ENCODE data around the gene TMEM222. TPM values are rescaled to one million over a fixed set of nuclear protein-coding genes. Genes with fewer than 3 reads are reported as not detected.

Gene TMEM222
- total and polyA plus RNA-seq, 3 experiments from 2014 or later, result 52.0 to 65.2 (median 54.9) TPM

- H3K9me3 ChIP-seq (ENCODE audit: low read length), result no peaks in the 10 kb centered on the region
- ChIA-PET POLR2A (no interaction called here), CTCF (interaction anchor here (0.9 to 4.0 kb wide), 5 partner anchors 11 to 88 kb away, joined by 3 to 21 read pairs (median 4); partner anchors contain the start of gene CD164L2)
- Mint-ChIP-seq H3K27me3 (no peaks in the 10 kb centered on the region), H3K9me3 (no peaks in the 10 kb centered on the region), H3K36me3 (peaks cover 0 to 38% (median 8%) of the 10 kb centered on the region in 3 donors), H3K27ac (peak overlapping the region in 1 of 8 donors; percentile 36), H3K4me3 (no peak overlapping the region), H3K4me1 (no peaks in the 10 kb centered on the region)
- no peak for DNase-seq
- no peaks in the 10 kb centered on the region for H3K27me3 ChIP-seq (ENCODE audit: insufficient read depth, low read length, poor library complexity, severe bottlenecking)
- H3K27ac ChIP-seq (ENCODE audit: low read depth, low read length), result no peak overlapping the region
- H3K4me3 ChIP-seq (ENCODE audit: low read length), result no peak overlapping the region
- H3K4me1 ChIP-seq (ENCODE audit: insufficient read depth, low read length), result no peaks in the 10 kb centered on the region
- no peaks in the 10 kb centered on the region for H3K36me3 ChIP-seq (ENCODE audit: insufficient read depth, low read length)
Measured at GRCh38 chr1:27307874-27308598, 13.9 kb upstream of the TMEM222 start.

DNA sequence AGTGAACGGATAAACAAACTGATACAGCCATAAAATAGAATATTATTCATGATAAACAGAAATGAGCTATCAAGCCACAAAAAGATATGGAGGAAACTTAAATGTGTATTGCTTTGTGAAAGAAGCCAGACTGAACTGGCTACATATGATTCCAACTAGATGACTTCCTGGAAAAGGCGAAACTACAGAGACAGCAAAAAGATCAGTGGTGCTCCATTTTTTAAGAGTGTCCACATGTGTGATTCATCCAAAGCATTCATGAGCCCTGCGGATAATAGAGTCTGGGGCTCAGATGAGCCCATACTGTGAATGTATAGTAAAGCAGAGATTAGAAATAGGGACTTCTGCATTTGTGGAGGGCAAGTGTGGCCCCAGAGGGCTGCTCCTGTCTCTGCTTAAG lies 7.8 kb upstream of the TMEM222 start:
- Histone ChIP-seq H3K4me1 (ENCODE audit: insufficient read depth, low read length) (no peaks in the 10 kb centered on the region), H3K4me3 (ENCODE audit: low read length) (no peak overlapping the region), H3K36me3 (ENCODE audit: insufficient read depth, low read length) (no peaks in the 10 kb centered on the region), H3K9me3 (ENCODE audit: low read length) (no peaks in the 10 kb centered on the region), H3K27me3 (ENCODE audit: insufficient read depth, low read length, poor library complexity, severe bottlenecking) (no peaks in the 10 kb centered on the region), H3K27ac (ENCODE audit: low read depth, low read length) (no peak overlapping the region)
- ChIA-PET POLR2A (no interaction called here), CTCF (interaction anchor here (1.0 to 1.8 kb wide), 2 partner anchors 14 to 18 kb away, joined by 3 to 7 read pairs; no protein-coding TSS in a partner anchor)
- H3K4me1 Mint-ChIP-seq, result no peaks in the 10 kb centered on the region
- H3K27me3 Mint-ChIP-seq, result no peaks in the 10 kb centered on the region
- H3K4me3 Mint-ChIP-seq, result no peak overlapping the region
- no peak for DNase-seq
- peak overlapping the region in 2 of 8 donors; percentile 33 to 49 for H3K27ac Mint-ChIP-seq
- no peaks in the 10 kb centered on the region for H3K9me3 Mint-ChIP-seq
- H3K36me3 Mint-ChIP-seq, result peaks cover 0 to 3% (median 0%) of the 10 kb centered on the region in 3 donors

- H3K4me3 Mint-ChIP-seq, result no peak overlapping the region
- H3K9me3 Mint-ChIP-seq, result no peaks in the 10 kb centered on the region
- POLR2A ChIA-PET, result no interaction called here
- Histone ChIP-seq H3K27me3 (ENCODE audit: insufficient read depth, low read length, poor library complexity, severe bottlenecking) (peaks cover 1% of the 10 kb centered on the region), H3K4me1 (ENCODE audit: insufficient read depth, low read length) (no peaks in the 10 kb centered on the region), H3K27ac (ENCODE audit: low read depth, low read length) (no peak overlapping the region), H3K36me3 (ENCODE audit: insufficient read depth, low read length) (no peaks in the 10 kb centered on the region), H3K4me3 (ENCODE audit: low read length) (no peak overlapping the region), H3K9me3 (ENCODE audit: low read length) (no peaks in the 10 kb centered on the region)
- peaks cover 0 to 3% (median 0%) of the 10 kb centered on the region in 3 donors for H3K36me3 Mint-ChIP-seq
- no peak overlapping the region for H3K27ac Mint-ChIP-seq
- CTCF ChIA-PET, result no interaction called here
- H3K4me1 Mint-ChIP-seq, result no peaks in the 10 kb centered on the region
- H3K27me3 Mint-ChIP-seq, result peaks cover 0 to 2% of the 10 kb centered on the region in 2 donors
- DNase-seq, result no peak
Measured at GRCh38 chr1:27314737-27315136, 7.2 kb upstream of the TMEM222 start.

DNA sequence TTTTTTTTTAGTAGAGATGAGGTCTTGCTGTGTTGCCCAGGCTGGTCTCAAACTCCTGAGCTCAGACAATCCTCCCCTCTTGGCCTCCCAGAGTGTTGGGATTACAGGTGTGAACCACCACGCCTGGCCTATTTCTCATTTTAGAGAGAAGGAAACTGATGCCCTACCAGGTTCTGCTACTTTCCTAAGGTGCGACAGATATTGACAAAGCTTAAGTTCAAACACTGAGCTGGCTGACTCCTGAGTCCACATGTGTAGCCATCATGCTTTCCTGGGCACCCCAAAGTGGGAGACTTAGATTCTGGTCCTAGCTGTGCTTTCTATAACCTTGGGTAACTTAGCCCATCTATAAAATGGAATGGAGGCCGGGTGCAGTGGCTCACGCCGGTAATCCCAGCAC lies 5.1 kb upstream of the TMEM222 start:
- Histone ChIP-seq H3K4me3 (ENCODE audit: low read length) (no peak overlapping the region), H3K4me1 (ENCODE audit: insufficient read depth, low read length) (peaks cover 7% of the 10 kb centered on the region), H3K9me3 (ENCODE audit: low read length) (no peaks in the 10 kb centered on the region), H3K27me3 (ENCODE audit: insufficient read depth, low read length, poor library complexity, severe bottlenecking) (peaks cover 9% of the 10 kb centered on the region), H3K27ac (ENCODE audit: low read depth, low read length) (no peak overlapping the region), H3K36me3 (ENCODE audit: insufficient read depth, low read length) (no peaks in the 10 kb centered on the region)
- CTCF ChIA-PET, result interaction anchor here (1.9 kb wide), 1 partner anchor 70 kb away, joined by 5 read pairs; no protein-coding TSS in a partner anchor
- no peak for DNase-seq
- Mint-ChIP-seq H3K27me3 (peaks cover 4% of the 10 kb centered on the region in 2 donors), H3K4me3 (no peak overlapping the region), H3K4me1 (peaks cover 3 to 8% (median 3%) of the 10 kb centered on the region in 3 donors), H3K9me3 (no peaks in the 10 kb centered on the region), H3K36me3 (no peaks in the 10 kb centered on the region), H3K27ac (no peak overlapping the region)
- POLR2A ChIA-PET, result no interaction called here

GRCh38 chr1:27318136-27318535 lies 3.8 kb upstream of the TMEM222 start:
- Mint-ChIP-seq H3K27me3 (peaks cover 4% of the 10 kb centered on the region in 2 donors), H3K9me3 (no peaks in the 10 kb centered on the region), H3K4me3 (no peak overlapping the region), H3K4me1 (peaks cover 11 to 21% (median 13%) of the 10 kb centered on the region in 3 donors), H3K36me3 (peaks cover 0 to 10% (median 0%) of the 10 kb centered on the region in 3 donors), H3K27ac (peak overlapping the region in 1 of 8 donors; percentile 9)
- ChIA-PET CTCF (interaction anchor here (1.0 to 2.0 kb wide), 4 partner anchors 18 to 68 kb away, joined by 3 to 8 read pairs (median 5); no protein-coding TSS in a partner anchor), POLR2A (interaction anchor here (0.6 kb wide), 2 partner anchors 28 to 400 kb away, joined by 3 read pairs; no protein-coding TSS in a partner anchor)
- Histone ChIP-seq H3K27ac (ENCODE audit: low read depth, low read length) (no peak overlapping the region), H3K27me3 (ENCODE audit: insufficient read depth, low read length, poor library complexity, severe bottlenecking) (peaks cover 9% of the 10 kb centered on the region), H3K9me3 (ENCODE audit: low read length) (no peaks in the 10 kb centered on the region), H3K4me3 (ENCODE audit: low read length) (no peak overlapping the region), H3K36me3 (ENCODE audit: insufficient read depth, low read length) (no peaks in the 10 kb centered on the region), H3K4me1 (ENCODE audit: insufficient read depth, low read length) (peaks cover 13% of the 10 kb centered on the region)
- DNase-seq, result no peak

DNA sequence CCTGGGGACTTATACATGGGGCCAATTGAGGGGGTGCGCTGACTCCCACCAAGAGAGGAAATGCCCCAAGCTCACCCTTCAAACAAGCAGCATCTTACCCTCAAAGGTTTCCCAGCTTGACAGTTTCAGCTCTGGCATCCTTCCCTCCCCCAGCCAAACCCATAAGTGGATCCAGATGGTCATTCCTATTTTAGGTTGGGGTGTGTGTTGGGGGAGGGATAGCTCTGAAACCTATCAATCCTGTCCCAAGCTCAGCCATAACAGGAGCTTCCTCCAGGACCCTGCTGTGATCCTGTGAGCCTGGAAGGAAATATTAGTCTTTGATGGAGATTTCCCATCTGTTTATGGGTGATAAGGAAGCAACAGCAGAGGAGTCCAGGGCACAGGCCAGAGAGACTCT lies 3.4 kb upstream of the TMEM222 start:
- no peaks in the 10 kb centered on the region for H3K9me3 Mint-ChIP-seq
- Histone ChIP-seq H3K4me1 (ENCODE audit: insufficient read depth, low read length) (peaks cover 18% of the 10 kb centered on the region), H3K36me3 (ENCODE audit: insufficient read depth, low read length) (no peaks in the 10 kb centered on the region), H3K27ac (ENCODE audit: low read depth, low read length) (no peak overlapping the region), H3K9me3 (ENCODE audit: low read length) (no peaks in the 10 kb centered on the region), H3K4me3 (ENCODE audit: low read length) (no peak overlapping the region), H3K27me3 (ENCODE audit: insufficient read depth, low read length, poor library complexity, severe bottlenecking) (peaks cover 9% of the 10 kb centered on the region)
- ChIA-PET CTCF (interaction anchor here (1.0 to 2.0 kb wide), 4 partner anchors 18 to 68 kb away, joined by 3 to 8 read pairs (median 5); no protein-coding TSS in a partner anchor), POLR2A (interaction anchor here (0.6 to 1.3 kb wide), 3 partner anchors 12 to 46 kb away, joined by 3 to 11 read pairs (median 3); no protein-coding TSS in a partner anchor)
- no peak for DNase-seq
- H3K36me3 Mint-ChIP-seq, result peaks cover 0 to 10% (median 0%) of the 10 kb centered on the region in 3 donors
- peaks cover 15 to 24% (median 18%) of the 10 kb centered on the region in 3 donors for H3K4me1 Mint-ChIP-seq
- no peak overlapping the region for H3K27ac Mint-ChIP-seq
- H3K4me3 Mint-ChIP-seq, result no peak overlapping the region
- H3K27me3 Mint-ChIP-seq, result peaks cover 4% of the 10 kb centered on the region in 2 donors

DNA sequence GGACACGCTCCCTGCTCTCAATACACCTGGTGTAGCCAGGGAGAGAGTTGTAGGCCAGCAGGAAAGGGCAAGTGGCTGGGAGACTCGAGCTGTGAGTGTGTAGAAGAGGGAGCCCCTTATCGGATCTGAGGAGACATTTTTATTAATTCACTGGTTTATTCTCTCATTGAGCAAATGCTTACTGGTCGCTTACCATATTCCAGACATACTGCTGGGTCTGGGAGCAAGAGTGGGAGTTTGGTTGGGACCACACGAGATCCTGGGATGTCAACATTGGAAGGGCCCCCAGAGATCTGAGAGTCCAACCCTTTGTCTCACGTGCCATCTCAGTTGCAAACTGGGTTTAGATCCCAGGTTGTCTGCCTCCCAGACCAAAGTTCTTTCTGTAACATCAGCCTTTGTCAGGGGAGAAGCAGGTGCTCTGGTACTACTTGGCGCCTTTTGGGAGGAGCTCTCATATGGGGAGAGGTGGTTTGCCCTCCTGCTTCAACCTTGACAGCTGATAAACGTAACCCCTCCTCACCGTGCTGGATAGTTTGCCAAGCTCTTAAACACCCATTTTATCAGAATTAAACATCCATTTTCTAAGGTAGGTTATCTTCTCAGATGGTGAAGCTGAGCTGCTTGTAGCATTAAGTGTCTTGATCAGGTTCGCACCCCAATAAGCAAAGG lies 742 bp downstream of the TMEM222 start:
- Mint-ChIP-seq H3K27ac (peak overlapping the region; percentile 82 to 97 (median 96)), H3K36me3 (peaks cover 0 to 45% (median 6%) of the 10 kb centered on the region in 3 donors), H3K4me1 (peaks cover 43 to 63% (median 54%) of the 10 kb centered on the region in 3 donors), H3K4me3 (peak overlapping the region; percentile 95 to 99 (median 97)), H3K27me3 (peaks cover 4% of the 10 kb centered on the region in 2 donors), H3K9me3 (no peaks in the 10 kb centered on the region)
- Histone ChIP-seq H3K4me3 (ENCODE audit: low read length) (peak overlapping the region; percentile 93), H3K9me3 (ENCODE audit: low read length) (no peaks in the 10 kb centered on the region), H3K36me3 (ENCODE audit: insufficient read depth, low read length) (peaks cover 17% of the 10 kb centered on the region), H3K4me1 (ENCODE audit: insufficient read depth, low read length) (peaks cover 38% of the 10 kb centered on the region), H3K27me3 (ENCODE audit: insufficient read depth, low read length, poor library complexity, severe bottlenecking) (peaks cover 9% of the 10 kb centered on the region), H3K27ac (ENCODE audit: low read depth, low read length) (peak overlapping the region; percentile 95)
- ChIA-PET POLR2A (interaction anchor here (0.8 to 2.9 kb wide), 3 partner anchors 17 to 69 kb away, joined by 3 to 8 read pairs (median 4); partner anchors contain the start of gene SYTL1), CTCF (interaction anchor here (0.7 to 6.3 kb wide), 6 partner anchors 10 to 35 kb away, joined by 3 to 25 read pairs (median 3); no protein-coding TSS in a partner anchor)
- DNase-seq, result no peak
